HG03439 (cell line): ENCODE data around the gene STS.

Source experiments
- ATAC-seq: cut with Tn5 transposase; IDR thresholded peaks from one replicate; pipeline ENCODE4 v1.9.1; 2021; ENCODE audit warnings: mild to moderate bottlenecking, moderate library complexity; ENCODE audit not compliant: unreplicated experiment

The STS gene

DNA sequence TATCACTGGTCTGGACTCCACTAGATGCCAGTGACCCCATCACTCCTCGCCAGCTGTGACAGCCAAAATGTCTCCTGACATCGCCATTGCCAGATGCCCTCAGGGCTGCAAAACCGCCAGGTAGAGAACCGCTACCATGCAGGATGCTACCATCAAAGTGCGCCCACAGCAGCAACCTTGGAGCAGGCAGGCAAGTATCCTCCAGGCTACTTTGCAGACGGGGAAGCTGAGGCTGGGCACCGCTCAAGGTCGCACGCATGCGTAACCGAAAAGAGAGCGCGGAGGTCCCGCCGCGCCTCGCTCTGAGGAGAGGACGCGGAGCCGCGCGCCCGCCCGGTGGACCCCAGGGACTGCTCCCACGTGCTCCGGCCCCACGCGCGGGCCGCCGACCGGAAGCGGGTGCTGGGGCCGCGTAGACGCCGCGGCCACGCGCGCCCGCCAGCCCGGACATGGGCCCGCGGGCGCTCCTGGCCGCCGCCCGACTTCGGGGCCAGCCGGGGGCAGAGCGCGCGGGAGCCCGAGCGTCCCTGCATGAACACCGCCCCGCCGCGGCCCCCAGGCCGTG lies at the start of gene STS:
STS (plus strand) TSS at position 300 of the 565 bp plus-strand sequence. CDS start 105,488 bp downstream, outside the sequence.
- peak; percentile 49 for ATAC-seq

DNA sequence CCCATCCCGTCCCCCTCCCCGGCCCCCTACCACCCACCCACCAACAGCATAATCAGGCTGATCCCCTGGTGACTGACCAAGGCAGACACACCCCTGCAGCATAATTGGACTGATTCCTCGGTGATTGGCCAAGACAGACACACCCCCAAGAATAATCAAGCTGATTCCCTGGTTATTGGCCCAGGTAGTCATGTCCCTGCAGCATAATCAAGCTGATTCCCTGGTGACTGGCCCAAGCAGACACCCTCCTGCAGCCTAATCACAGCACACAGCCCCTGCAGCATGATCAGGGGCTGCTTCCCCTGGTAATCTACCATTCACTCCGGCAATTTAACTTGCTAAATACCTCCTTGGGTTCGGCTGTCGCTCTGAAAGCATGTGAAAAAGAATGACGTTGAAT lies 47.5 kb upstream of the STS start:
- ATAC-seq = no peak

DNA sequence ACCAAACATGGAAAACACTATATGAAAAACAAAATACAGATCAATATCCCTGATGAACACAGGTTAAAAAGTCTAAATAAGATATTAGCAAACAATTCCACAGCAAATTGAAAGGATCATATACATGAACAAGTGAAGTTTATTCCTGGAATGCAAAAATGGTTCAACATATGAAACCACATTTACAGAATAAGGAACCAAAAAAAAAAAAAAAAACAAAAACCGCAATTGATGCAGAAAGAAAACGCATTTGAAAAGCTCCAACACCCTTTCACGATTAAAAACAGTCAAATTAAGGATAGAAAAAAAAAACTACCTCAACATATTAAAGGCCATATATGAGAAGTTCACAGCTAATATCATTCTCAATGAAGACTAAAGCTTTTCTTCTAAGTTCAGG lies 45.4 kb upstream of the STS start:
- ATAC-seq = no peak

- no peak for ATAC-seq
Observed at GRCh38 chrX:7106649-7107048, 40.9 kb upstream of the STS start.

GRCh38 chrX:7108030-7108429 lies 39.5 kb upstream of the STS start:
- ATAC-seq = no peak

GRCh38 chrX:7109049-7109531 lies 38.4 kb upstream of the STS start:
- no peak for ATAC-seq

DNA sequence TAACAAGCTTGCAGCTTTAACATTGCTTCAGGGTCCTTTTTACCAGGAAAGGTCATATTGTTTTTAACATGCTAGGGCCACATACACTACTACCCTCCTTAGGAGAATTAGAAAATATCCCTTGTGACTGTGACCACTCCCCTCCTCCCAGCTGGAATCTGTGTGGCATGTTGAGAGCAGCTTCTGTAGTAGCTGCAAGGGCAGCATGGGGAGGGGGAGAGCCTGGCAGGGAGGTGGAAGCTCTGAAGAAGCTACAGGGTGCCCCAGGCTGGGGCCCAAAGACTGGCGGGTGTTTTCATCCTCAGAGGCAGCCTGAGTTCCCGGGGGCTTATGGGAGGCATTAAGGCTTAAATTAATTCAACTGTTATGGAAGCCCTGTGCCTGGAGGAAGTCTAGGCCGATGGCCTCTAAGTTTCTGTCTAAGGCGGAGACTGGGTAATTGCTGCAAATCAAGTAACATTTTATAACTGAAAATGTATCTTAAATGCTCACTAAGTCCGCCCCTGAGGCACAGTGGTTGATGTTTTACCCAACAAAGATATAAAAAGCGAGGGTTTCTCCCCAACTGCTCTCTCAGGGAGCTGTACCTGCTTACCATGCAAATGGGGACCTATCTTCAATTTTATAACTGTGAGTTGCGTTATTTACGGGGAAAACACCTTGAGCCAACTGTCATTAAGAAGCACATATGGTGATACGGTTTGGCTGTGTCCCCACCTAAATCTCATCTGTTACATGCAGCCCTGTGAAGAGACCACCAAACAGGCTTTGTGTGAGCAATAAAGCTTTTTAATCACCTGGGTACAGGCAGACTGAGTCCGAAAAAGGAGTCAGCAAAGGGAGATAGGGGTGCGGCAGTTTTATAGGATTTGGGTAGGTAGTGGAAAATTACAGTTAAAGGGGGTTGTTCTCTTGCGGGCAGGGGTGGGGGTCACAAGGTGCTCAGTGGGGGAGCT lies 37.4 kb upstream of the STS start:
- peak; percentile 83 for ATAC-seq

GRCh38 chrX:7110821-7111276 lies 36.7 kb upstream of the STS start:
- peak; percentile 44 for ATAC-seq

- no peak for ATAC-seq
Observed at GRCh38 chrX:7111518-7111917, 36.0 kb upstream of the STS start.

- no peak for ATAC-seq
Observed at GRCh38 chrX:7112071-7112470, 35.4 kb upstream of the STS start.

DNA sequence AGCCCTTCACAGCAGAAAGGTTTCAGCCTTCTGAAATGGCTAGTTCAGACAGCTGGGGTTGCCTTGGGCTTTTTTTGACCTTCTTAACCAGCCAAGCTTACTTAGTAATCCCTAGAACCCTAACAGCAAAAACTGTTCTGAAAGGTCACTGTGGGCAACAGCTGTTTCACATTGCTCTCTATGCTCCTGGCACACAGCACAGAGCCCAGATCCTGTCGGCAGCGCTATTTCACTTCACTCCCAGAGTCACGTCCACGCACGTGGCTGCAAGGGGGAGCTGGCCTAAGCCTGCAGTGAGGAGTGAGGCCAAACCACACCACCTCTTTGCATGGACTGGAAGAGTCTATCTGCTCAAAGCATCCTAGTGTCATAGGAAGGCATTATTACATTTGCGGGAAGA lies 32.0 kb upstream of the STS start:
- ATAC-seq = peak; percentile 75

DNA sequence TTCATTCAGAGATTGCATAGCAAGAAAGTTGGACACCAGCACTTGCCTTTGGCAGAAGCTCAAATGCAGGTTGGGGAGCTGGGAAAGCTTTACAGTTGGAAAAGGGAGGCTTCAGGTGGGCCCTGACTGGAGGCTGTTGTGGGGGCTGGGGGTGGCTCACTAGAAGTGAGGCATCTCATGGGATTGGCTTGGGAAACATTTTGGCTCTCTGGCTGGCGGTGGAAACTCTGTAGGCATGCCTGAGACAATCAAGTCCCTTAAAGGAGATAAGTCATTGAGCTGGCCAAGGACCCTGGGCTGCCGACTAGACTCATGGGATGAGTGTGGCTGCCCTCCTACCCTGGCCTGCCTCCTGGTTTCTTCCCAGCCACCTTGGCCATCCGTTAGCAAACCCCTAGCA lies 31.4 kb upstream of the STS start:
- ATAC-seq = no peak

- no peak for ATAC-seq
Observed at GRCh38 chrX:7117587-7117986, 29.9 kb upstream of the STS start.

- no peak for ATAC-seq
Observed at GRCh38 chrX:7119950-7120877, 27.3 kb upstream of the STS start.

DNA sequence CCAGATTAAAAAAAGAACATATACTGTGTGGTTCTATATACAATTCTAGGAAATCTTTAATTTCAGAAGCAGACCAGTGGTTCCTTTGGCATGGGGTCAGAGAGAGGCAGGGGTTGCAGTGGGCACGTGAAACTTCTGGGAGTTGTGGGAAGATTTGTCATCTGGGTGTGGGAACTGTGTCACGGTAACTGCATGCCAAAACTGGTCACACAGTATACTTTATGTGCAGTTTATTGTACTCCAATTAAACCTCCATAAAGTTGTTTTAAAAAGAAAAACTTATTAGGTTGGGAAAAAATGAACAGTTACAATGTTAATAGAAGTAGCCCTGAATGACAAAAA lies 26.7 kb upstream of the STS start:
- no peak for ATAC-seq

DNA sequence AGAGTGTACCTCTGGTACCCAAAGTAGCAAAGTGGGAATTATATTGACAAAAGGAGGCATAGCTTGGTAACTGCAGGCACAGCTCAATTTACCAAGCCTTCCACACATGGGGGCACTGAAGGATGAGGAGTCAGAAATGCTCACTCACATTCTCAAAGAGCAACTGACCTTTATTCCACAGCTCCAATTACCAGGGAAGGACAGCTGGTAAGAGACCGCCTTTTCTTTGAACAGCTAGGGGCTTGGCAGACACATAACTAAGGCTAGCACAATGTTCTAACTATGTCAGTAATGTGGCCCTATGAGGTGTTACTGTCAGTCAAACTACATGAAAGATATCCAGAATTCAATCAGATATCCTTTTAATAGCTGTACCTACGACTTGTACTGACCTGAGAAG lies 20.5 kb upstream of the STS start:
- no peak for ATAC-seq

DNA sequence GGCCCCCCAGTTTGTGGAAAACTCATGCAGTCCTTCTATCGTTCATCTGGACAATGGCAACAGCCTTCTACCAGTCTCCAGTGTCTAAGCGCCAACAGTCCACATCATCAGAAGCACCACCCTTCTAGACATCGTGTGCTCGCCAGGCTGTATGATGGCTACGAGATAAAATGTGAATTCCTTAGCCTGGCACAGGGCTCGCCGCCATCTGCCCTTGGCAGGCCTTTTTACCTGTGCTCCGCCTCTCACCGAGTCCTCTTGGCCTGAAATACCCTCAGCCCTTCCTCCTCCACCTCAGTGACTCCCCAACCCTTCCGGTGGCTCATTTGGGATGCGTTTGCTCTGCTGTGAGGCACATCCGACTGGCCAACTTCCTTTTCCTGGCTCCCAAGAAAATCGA lies 15.9 kb upstream of the STS start:
- no peak for ATAC-seq

- no peak for ATAC-seq
Observed at GRCh38 chrX:7132335-7133049, 15.0 kb upstream of the STS start.

DNA sequence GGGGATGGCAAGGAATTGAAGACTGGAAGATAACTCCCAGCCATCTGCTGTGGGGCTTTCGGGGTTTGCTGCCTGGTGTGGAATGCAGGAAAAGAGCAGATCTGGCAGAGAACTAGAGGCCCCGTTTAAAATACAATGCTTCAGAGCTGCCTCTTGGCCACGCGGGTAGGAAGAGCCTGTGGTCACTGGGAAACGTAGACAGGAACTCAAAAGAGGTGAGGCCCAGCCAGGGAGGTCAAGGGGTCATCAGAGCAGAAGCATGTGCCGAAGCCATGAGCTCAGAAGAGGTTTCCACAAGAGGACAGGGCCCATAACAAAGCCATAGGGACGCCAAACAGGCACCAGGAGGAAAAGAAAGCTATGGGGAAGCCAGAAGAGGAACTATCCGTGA lies 14.5 kb upstream of the STS start:
- no peak for ATAC-seq

- no peak for ATAC-seq
Observed at GRCh38 chrX:7134981-7135380, 12.5 kb upstream of the STS start.
